ENCODE results near the gene WDR38. TPM values are rescaled to one million over a fixed set of nuclear protein-coding genes. Genes with fewer than 3 reads are reported as not detected.

Gene WDR38
- total RNA-seq, 2 experiments from 2014 or later = not detected

GRCh38 chr9:124820698-124821623 is 32.3 kb upstream of the WDR38 start:
- no peak overlapping the region for H3K27ac Mint-ChIP-seq
- intact Hi-C loops (cut with micrococcal nuclease) = no loop called here
- DNase-seq (no peak), ATAC-seq (no peak)
- ChIA-PET POLR2A (no interaction called here), CTCF (no interaction called here)
- H3K4me1 Mint-ChIP-seq (ENCODE audit: low read depth) = peaks cover 7% of the 10 kb centered on the region
- no peak for TF ChIP-seq CTCF (IDR thresholded peaks at IDR 0.05)
- peaks cover 7% of the 10 kb centered on the region for H3K27me3 Mint-ChIP-seq
- no peaks in the 10 kb centered on the region for H3K36me3 Mint-ChIP-seq (ENCODE audit: low read depth)
- H3K9me3 Mint-ChIP-seq = no peaks in the 10 kb centered on the region
- H3K4me3 Mint-ChIP-seq = no peak overlapping the region

GRCh38 chr9:124828489-124829333 is 24.5 kb upstream of the WDR38 start:
- intact Hi-C loops (cut with micrococcal nuclease) = no loop called here
- H3K36me3 Mint-ChIP-seq (ENCODE audit: low read depth) = no peaks in the 10 kb centered on the region
- H3K27ac Mint-ChIP-seq = no peak overlapping the region
- H3K4me3 Mint-ChIP-seq = no peak overlapping the region
- H3K4me1 Mint-ChIP-seq (ENCODE audit: low read depth) = no peaks in the 10 kb centered on the region
- CTCF ChIA-PET = interaction anchor here (1.5 kb wide), 1 partner anchor 24 kb away, joined by 4 read pairs; the partner anchor contains the start of gene WDR38
- POLR2A ChIA-PET = no interaction called here
- ATAC-seq (no peak), DNase-seq (no peak)
- H3K9me3 Mint-ChIP-seq = no peaks in the 10 kb centered on the region
- TF ChIP-seq CTCF (IDR thresholded peaks at IDR 0.05) = peak; percentile 7
- H3K27me3 Mint-ChIP-seq = peaks cover 6% of the 10 kb centered on the region

GRCh38 chr9:124829334-124829669 is 24.0 kb upstream of the WDR38 start:
- DNase-seq (no peak), ATAC-seq (no peak)
- intact Hi-C loops (cut with micrococcal nuclease) = no loop called here
- H3K4me1 Mint-ChIP-seq (ENCODE audit: low read depth) = no peaks in the 10 kb centered on the region
- TF ChIP-seq CTCF (IDR thresholded peaks at IDR 0.05) = no peak
- no peak overlapping the region for H3K4me3 Mint-ChIP-seq
- H3K36me3 Mint-ChIP-seq (ENCODE audit: low read depth) = no peaks in the 10 kb centered on the region
- POLR2A ChIA-PET = no interaction called here
- H3K27ac Mint-ChIP-seq = no peak overlapping the region
- no peaks in the 10 kb centered on the region for H3K9me3 Mint-ChIP-seq
- CTCF ChIA-PET = interaction anchor here (1.1 kb wide), 1 partner anchor 24 kb away, joined by 6 read pairs; the partner anchor contains the start of gene WDR38
- peaks cover 7% of the 10 kb centered on the region for H3K27me3 Mint-ChIP-seq

GRCh38 chr9:124830593-124830992 is 22.7 kb upstream of the WDR38 start:
- H3K4me3 Mint-ChIP-seq = no peak overlapping the region
- peaks cover 8% of the 10 kb centered on the region for H3K27me3 Mint-ChIP-seq
- H3K36me3 Mint-ChIP-seq (ENCODE audit: low read depth) = no peaks in the 10 kb centered on the region
- ChIA-PET CTCF (no interaction called here), POLR2A (no interaction called here)
- H3K27ac Mint-ChIP-seq = no peak overlapping the region
- no peaks in the 10 kb centered on the region for H3K9me3 Mint-ChIP-seq
- TF ChIP-seq CTCF (IDR thresholded peaks at IDR 0.05) = no peak
- no peak for DNase-seq
- intact Hi-C loops (cut with micrococcal nuclease) = no loop called here
- H3K4me1 Mint-ChIP-seq (ENCODE audit: low read depth) = no peaks in the 10 kb centered on the region
- no peak for ATAC-seq
